Stimulated activated CD8-positive, alpha-beta memory T cell treated with anti-CD3 and anti-CD28 coated beads, Interleukin-12 subunit alpha, Interleukin-12 subunit beta, amount 100 ng/mL, for 24 hours (primary cell): ENCODE results near the gene ZNF311.
"Not testable (repeated sequence)": the region's sequence is repeated elsewhere in the genome, so short reads cannot be mapped to it uniquely, and the experiment has no call there.

Source experiments
- DNase-seq: peaks from one replicate; pipeline ENCODE4 v3.0.0-alpha.2; 2020; ENCODE audit errors: extremely low read depth

ZNF311 gene

GRCh38 chr6:28953585-28954258 is 51.4 kb downstream of the ZNF311 start:
- no peak for DNase-seq

GRCh38 chr6:28953039-28953584 is 52.0 kb downstream of the ZNF311 start:
- DNase-seq = no peak

GRCh38 chr6:28949656-28950195 is 55.4 kb downstream of the ZNF311 start:
- not testable (repeated sequence) for DNase-seq

GRCh38 chr6:28948782-28949486 is 56.2 kb downstream of the ZNF311 start:
- no peak for DNase-seq

- no peak for DNase-seq
Observed at GRCh38 chr6:28947831-28948270, 57.3 kb downstream of the ZNF311 start.

- no peak for DNase-seq
Observed at GRCh38 chr6:28947067-28947765, 57.9 kb downstream of the ZNF311 start.

GRCh38 chr6:28945349-28945748 is 59.8 kb downstream of the ZNF311 start:
- no peak for DNase-seq
